Liver (tissue), 3 donors: ENCODE results near the gene DNAJC11.

ENCODE experiments used
- CTCF ChIP-seq: fragments of 150-350 bp; IDR thresholded peaks from 2 replicates; pipeline ENCODE4 v1.5.1; 2017; ENCODE audit warnings: improper control_type of control experiment, low read depth, low read length; ENCODE audit not compliant: missing input control
- FOXA1 ChIP-seq: IDR thresholded peaks from 2 replicates; pipeline ENCODE4 v1.6.1; 2016; ENCODE audit warnings: antibody characterized with exemption
- MAX ChIP-seq: IDR thresholded peaks from 2 replicates; pipeline ENCODE4 v1.6.1; 2016; ENCODE audit warnings: antibody characterized with exemption
- RAD21 ChIP-seq, 2 donors: IDR thresholded peaks; 2 replicates each; pipeline ENCODE4 v1.6.1; 2016; ENCODE audit warnings: antibody characterized with exemption in 2 of 2, mild to moderate bottlenecking in 2 of 2
- REST ChIP-seq: IDR thresholded peaks from 2 replicates; pipeline ENCODE4 v1.6.1; 2016; ENCODE audit warnings: antibody characterized with exemption, mild to moderate bottlenecking
- SP1 ChIP-seq: IDR thresholded peaks from 2 replicates; pipeline ENCODE4 v1.6.1; 2018; ENCODE audit warnings: antibody characterized with exemption, mild to moderate bottlenecking
- TAF1 ChIP-seq: conservative IDR thresholded peaks from 2 replicates; pipeline ENCODE4 v1.6.1; 2016; ENCODE audit warnings: antibody characterized with exemption, mild to moderate bottlenecking
- ZBTB33 ChIP-seq: IDR thresholded peaks from 2 replicates; pipeline ENCODE4 v1.6.1; 2016; ENCODE audit warnings: antibody characterized with exemption
- donor health status: healthy.
- donor health status: healthy.

- no peak for TF ChIP-seq MAX
- no peak for TF ChIP-seq CTCF
- TF ChIP-seq TAF1 = no peak
- no peak for TF ChIP-seq SP1
- TF ChIP-seq RAD21 (IDR thresholded peaks at IDR 0.05) = no peak
- TF ChIP-seq ZBTB33 = no peak
- no peak for TF ChIP-seq REST
- TF ChIP-seq FOXA1 = no peak
Measured at GRCh38 chr1:6601923-6602668, 99.5 kb downstream of the DNAJC11 start.
